Astrocyte (in vitro differentiated cells and primary cell): ENCODE results near the gene MT1E.

Source experiments
- EZH2 ChIP-seq: IDR thresholded peaks from 2 replicates; pipeline ENCODE4 v1.6.1; 2012; ENCODE audit warnings: mild to moderate bottlenecking, low read length, inconsistent platforms; ENCODE audit not compliant: insufficient read depth
- TF ChIP-seq, protein P1 (sequence below): IDR thresholded peaks from 2 replicates; pipeline ENCODE4 v1.5.1; 2011; ENCODE audit warnings: low read depth, mild to moderate bottlenecking, inconsistent platforms, low read length, moderate library complexity; ENCODE audit not compliant: insufficient read depth

DNA sequence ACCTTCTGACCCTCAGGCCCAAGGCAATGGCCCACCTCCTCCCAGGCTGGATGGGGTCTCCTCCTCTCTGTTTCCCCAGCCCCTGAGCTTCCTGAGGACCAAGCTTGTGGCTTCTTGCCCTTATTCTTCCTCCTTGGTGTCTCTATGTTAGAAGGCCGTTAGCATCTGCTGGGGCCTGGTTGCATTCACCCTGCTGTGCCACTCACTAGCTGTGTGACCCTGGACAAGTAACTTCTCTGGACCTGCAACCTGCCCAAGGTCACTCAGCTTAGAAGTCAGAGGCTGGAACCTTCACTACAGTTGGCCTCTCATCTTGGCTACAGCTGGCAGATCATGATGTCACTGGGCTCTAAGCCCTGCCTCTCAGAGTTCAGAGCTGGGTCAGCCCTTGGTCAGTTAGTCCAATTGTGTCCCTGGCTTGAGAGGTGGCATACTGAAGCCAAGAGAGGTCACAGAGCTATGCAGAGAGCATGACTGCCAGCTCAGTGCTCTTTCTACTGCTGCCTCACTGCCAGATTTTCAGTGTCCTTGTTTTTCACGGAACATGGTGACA is 14.2 kb upstream of the MT1E start:
- TF ChIP-seq, protein P1, sequence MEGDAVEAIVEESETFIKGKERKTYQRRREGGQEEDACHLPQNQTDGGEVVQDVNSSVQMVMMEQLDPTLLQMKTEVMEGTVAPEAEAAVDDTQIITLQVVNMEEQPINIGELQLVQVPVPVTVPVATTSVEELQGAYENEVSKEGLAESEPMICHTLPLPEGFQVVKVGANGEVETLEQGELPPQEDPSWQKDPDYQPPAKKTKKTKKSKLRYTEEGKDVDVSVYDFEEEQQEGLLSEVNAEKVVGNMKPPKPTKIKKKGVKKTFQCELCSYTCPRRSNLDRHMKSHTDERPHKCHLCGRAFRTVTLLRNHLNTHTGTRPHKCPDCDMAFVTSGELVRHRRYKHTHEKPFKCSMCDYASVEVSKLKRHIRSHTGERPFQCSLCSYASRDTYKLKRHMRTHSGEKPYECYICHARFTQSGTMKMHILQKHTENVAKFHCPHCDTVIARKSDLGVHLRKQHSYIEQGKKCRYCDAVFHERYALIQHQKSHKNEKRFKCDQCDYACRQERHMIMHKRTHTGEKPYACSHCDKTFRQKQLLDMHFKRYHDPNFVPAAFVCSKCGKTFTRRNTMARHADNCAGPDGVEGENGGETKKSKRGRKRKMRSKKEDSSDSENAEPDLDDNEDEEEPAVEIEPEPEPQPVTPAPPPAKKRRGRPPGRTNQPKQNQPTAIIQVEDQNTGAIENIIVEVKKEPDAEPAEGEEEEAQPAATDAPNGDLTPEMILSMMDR, result no peak
- no peak for TF ChIP-seq EZH2
